ENCODE results near the gene PHLPP1.

The PHLPP1 gene

GRCh38 chr18:62755946-62756345 lies 40.6 kb downstream of the PHLPP1 start:
- TF ChIP-seq POLR2AphosphoS5 (IDR thresholded peaks at IDR 0.05; ENCODE audit: borderline replicate concordance, low read depth, low read length), result no peak
- no peak for TF ChIP-seq EZH2 (IDR thresholded peaks at IDR 0.05)
- TF ChIP-seq FOXP2 (optimal IDR thresholded peaks at IDR 0.05; ENCODE audit: control extremely low read depth, extremely low read length, insufficient read depth), result no peak
- H3K9ac ChIP-seq (ENCODE audit: insufficient read length), result no peak overlapping the region

GRCh38 chr18:62757399-62758010 lies 42.2 kb downstream of the PHLPP1 start:
- no peak overlapping the region for H3K27ac ChIP-seq
- H3K9ac ChIP-seq (ENCODE audit: insufficient read length), result no peak overlapping the region
- H3K9me3 ChIP-seq (ENCODE audit: low read depth, low read length), result no peaks in the 10 kb centered on the region
- no peaks in the 10 kb centered on the region for H3K36me3 ChIP-seq (ENCODE audit: insufficient read depth, low read length)
- H3K4me3 ChIP-seq, result no peak overlapping the region
- DNase-seq (ENCODE audit: low read depth, low spot score), result no peak
- no peak for TF ChIP-seq POLR2AphosphoS5 (IDR thresholded peaks at IDR 0.05; ENCODE audit: borderline replicate concordance, low read depth, low read length)
- TF ChIP-seq FOXP2 (optimal IDR thresholded peaks at IDR 0.05; ENCODE audit: control extremely low read depth, extremely low read length, insufficient read depth), result no peak
- TF ChIP-seq EZH2 (IDR thresholded peaks at IDR 0.05), result no peak

More at GRCh38 chr18:62755946-62756345, 40.6 kb downstream of the PHLPP1 start:
- no peaks in the 10 kb centered on the region for H3K36me3 ChIP-seq (ENCODE audit: insufficient read depth, low read length)
- H3K27ac ChIP-seq, result no peak overlapping the region
- no peaks in the 10 kb centered on the region for H3K9me3 ChIP-seq (ENCODE audit: low read depth, low read length)
- DNase-seq (ENCODE audit: low read depth, low spot score), result no peak
- no peak overlapping the region for H3K4me3 ChIP-seq

GRCh38 chr18:62758591-62758990 lies 43.2 kb downstream of the PHLPP1 start:
- DNase-seq (ENCODE audit: low read depth, low spot score), result no peak
- TF ChIP-seq EZH2 (IDR thresholded peaks at IDR 0.05) (no peak), FOXP2 (optimal IDR thresholded peaks at IDR 0.05; ENCODE audit: control extremely low read depth, extremely low read length, insufficient read depth) (no peak), POLR2AphosphoS5 (IDR thresholded peaks at IDR 0.05; ENCODE audit: borderline replicate concordance, low read depth, low read length) (no peak)
- H3K9ac ChIP-seq (ENCODE audit: insufficient read length), result no peak overlapping the region
- H3K36me3 ChIP-seq (ENCODE audit: insufficient read depth, low read length), result no peaks in the 10 kb centered on the region
- H3K27ac ChIP-seq, result no peak overlapping the region
- H3K9me3 ChIP-seq (ENCODE audit: low read depth, low read length), result no peaks in the 10 kb centered on the region
- no peak overlapping the region for H3K4me3 ChIP-seq

GRCh38 chr18:62759704-62760402 lies 44.5 kb downstream of the PHLPP1 start:
- no peak overlapping the region for H3K4me3 ChIP-seq
- no peak overlapping the region for H3K27ac ChIP-seq
- no peak for TF ChIP-seq POLR2AphosphoS5 (IDR thresholded peaks at IDR 0.05; ENCODE audit: borderline replicate concordance, low read depth, low read length)
- no peak for TF ChIP-seq FOXP2 (optimal IDR thresholded peaks at IDR 0.05; ENCODE audit: control extremely low read depth, extremely low read length, insufficient read depth)
- no peak for TF ChIP-seq EZH2 (IDR thresholded peaks at IDR 0.05)

DNA sequence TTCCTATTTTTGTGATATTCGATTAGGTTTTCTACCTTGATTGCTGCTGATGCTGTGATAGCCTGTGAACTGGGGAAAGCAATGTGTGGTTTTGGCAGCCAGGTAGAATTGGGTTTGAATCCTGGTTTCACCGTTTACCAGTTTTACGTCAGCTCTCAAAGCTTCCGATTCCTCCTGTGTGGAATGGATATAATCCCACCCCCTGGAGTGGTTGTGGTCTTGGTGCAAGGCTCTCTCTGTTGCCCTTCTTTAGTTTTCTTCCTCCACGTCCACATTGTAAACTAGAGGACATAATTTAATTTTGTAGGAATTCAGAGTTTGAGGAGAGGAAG lies 45.0 kb downstream of the PHLPP1 start:
- TF ChIP-seq POLR2AphosphoS5 (IDR thresholded peaks at IDR 0.05; ENCODE audit: borderline replicate concordance, low read depth, low read length), result no peak
- no peak for TF ChIP-seq FOXP2 (optimal IDR thresholded peaks at IDR 0.05; ENCODE audit: control extremely low read depth, extremely low read length, insufficient read depth)
- no peak for TF ChIP-seq EZH2 (IDR thresholded peaks at IDR 0.05)
- H3K9me3 ChIP-seq (ENCODE audit: low read depth, low read length), result no peaks in the 10 kb centered on the region
- DNase-seq (ENCODE audit: low read depth, low spot score), result no peak
- H3K36me3 ChIP-seq (ENCODE audit: insufficient read depth, low read length), result no peaks in the 10 kb centered on the region
- no peak overlapping the region for H3K27ac ChIP-seq
- no peak overlapping the region for H3K9ac ChIP-seq (ENCODE audit: insufficient read length)
- H3K4me3 ChIP-seq, result no peak overlapping the region

More at GRCh38 chr18:62759704-62760402, 44.5 kb downstream of the PHLPP1 start:
- Histone ChIP-seq H3K9ac (ENCODE audit: insufficient read length) (no peak overlapping the region), H3K36me3 (ENCODE audit: insufficient read depth, low read length) (no peaks in the 10 kb centered on the region), H3K9me3 (ENCODE audit: low read depth, low read length) (no peaks in the 10 kb centered on the region)
- DNase-seq (ENCODE audit: low read depth, low spot score), result no peak

- DNase-seq (ENCODE audit: low read depth, low spot score), result no peak
- Histone ChIP-seq H3K36me3 (ENCODE audit: insufficient read depth, low read length) (no peaks in the 10 kb centered on the region), H3K9me3 (ENCODE audit: low read depth, low read length) (no peaks in the 10 kb centered on the region), H3K27ac (no peak overlapping the region), H3K9ac (ENCODE audit: insufficient read length) (no peak overlapping the region), H3K4me3 (no peak overlapping the region)
- TF ChIP-seq POLR2AphosphoS5 (IDR thresholded peaks at IDR 0.05; ENCODE audit: borderline replicate concordance, low read depth, low read length) (no peak), FOXP2 (optimal IDR thresholded peaks at IDR 0.05; ENCODE audit: control extremely low read depth, extremely low read length, insufficient read depth) (no peak), EZH2 (IDR thresholded peaks at IDR 0.05) (no peak)
Measured at GRCh38 chr18:62763101-62763521, 47.8 kb downstream of the PHLPP1 start.

DNA sequence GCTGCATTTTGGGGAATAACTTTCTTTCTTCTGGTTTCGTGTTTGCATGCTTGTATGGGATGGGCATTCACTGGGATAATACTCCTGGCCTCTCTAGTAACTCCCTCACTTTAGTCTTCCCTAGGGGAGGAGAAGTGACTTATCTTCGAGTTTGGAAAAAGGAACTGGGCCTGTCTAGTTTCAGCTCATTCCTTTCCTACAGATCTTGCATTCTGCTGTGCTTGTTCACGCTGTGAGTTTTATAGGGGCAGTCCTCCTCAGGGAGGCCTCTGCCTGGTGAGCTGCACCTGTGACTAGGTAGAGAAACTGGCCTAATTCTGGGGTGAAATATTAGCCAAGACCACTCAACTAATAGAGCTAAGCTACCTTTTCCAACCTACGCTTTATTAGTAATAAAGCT lies 50.9 kb downstream of the PHLPP1 start:
- Histone ChIP-seq H3K9ac (ENCODE audit: insufficient read length) (no peak overlapping the region), H3K36me3 (ENCODE audit: insufficient read depth, low read length) (no peaks in the 10 kb centered on the region), H3K9me3 (ENCODE audit: low read depth, low read length) (no peaks in the 10 kb centered on the region), H3K27ac (no peak overlapping the region), H3K4me3 (no peak overlapping the region)
- DNase-seq (ENCODE audit: low read depth, low spot score), result no peak
- TF ChIP-seq FOXP2 (optimal IDR thresholded peaks at IDR 0.05; ENCODE audit: control extremely low read depth, extremely low read length, insufficient read depth), result no peak
- no peak for TF ChIP-seq EZH2 (IDR thresholded peaks at IDR 0.05)
- TF ChIP-seq POLR2AphosphoS5 (IDR thresholded peaks at IDR 0.05; ENCODE audit: borderline replicate concordance, low read depth, low read length), result no peak

DNA sequence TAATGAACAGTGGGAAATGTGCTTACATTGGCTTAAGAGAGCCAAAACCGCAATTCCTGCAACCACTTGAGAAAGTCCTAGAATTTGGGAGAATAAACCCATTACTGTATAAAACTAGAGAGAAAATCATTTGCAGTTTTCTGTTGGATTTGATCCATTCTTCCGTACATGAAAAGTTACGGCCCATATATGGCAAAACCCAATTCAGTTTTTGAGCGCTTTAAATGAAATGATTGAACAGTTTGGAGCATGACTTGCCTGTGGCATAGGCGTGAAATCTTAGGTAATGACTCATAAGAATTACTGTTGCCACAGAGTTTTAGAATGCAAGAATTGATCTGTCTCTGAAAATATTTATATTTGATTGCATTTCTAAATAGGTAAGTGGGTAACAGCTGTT lies 52.0 kb downstream of the PHLPP1 start:
- no peaks in the 10 kb centered on the region for H3K36me3 ChIP-seq (ENCODE audit: insufficient read depth, low read length)
- no peaks in the 10 kb centered on the region for H3K9me3 ChIP-seq (ENCODE audit: low read depth, low read length)
- TF ChIP-seq FOXP2 (optimal IDR thresholded peaks at IDR 0.05; ENCODE audit: control extremely low read depth, extremely low read length, insufficient read depth), result no peak
- no peak for TF ChIP-seq EZH2 (IDR thresholded peaks at IDR 0.05)
- no peak for TF ChIP-seq POLR2AphosphoS5 (IDR thresholded peaks at IDR 0.05; ENCODE audit: borderline replicate concordance, low read depth, low read length)
- no peak for DNase-seq (ENCODE audit: low read depth, low spot score)
- no peak overlapping the region for H3K27ac ChIP-seq
- no peak overlapping the region for H3K9ac ChIP-seq (ENCODE audit: insufficient read length)
- no peak overlapping the region for H3K4me3 ChIP-seq
